T-cell (primary cell): Measurements from ENCODE around the gene SSUH2. TPM values are rescaled to one million over a fixed set of nuclear protein-coding genes. Genes with fewer than 3 reads are reported as not detected.

Experiments used
- ATAC-seq, 4 experiments: fragments of 200-7000 bp in 3 of 4; fragments of 150-1000 bp in 1 of 4; cut with Tn5 transposase; replicated peaks in 1 of 4; 1 replicate in 3 of 4; 2 replicates in 1 of 4; pipeline ENCODE4 v1.10.0; 2021; ENCODE audit warnings: moderate library complexity in 3 of 4, mild to moderate bottlenecking in 2 of 4, moderate number of reproducible peaks in 1 of 4
- CTCF ChIA-PET, 2 donors: fragments of 300-600 bp; sonication (Branson Sonifier 250); formaldehyde crosslinking; loops; one replicate each; lab custom pipeline; 2022; ENCODE audit warnings: antibody characterized with exemption in 2 of 2; lab: Charles Lee
- POLR2A ChIA-PET, 2 donors: fragments of 300-600 bp; sonication (Branson Sonifier 250); formaldehyde crosslinking; loops; one replicate each; lab custom pipeline; 2022; ENCODE audit warnings: antibody characterized with exemption in 2 of 2; lab: Charles Lee
- DNase-seq, 35 experiments: peaks; one replicate each; pipeline versions ENCODE4 v3.0.0 to v3.0.0-alpha.2; 2013 to 2023
- H3K27ac ChIP-seq: one replicate; pipeline ENCODE4 v1.5.1; 2013; ENCODE audit warnings: low read length
- H3K27me3 ChIP-seq, 2 experiments: replicated peaks in 1 of 2; 1 replicate in 1 of 2; 2 replicates in 1 of 2; pipeline versions ENCODE4 v1.6.1 to v1.7.0; 2013; ENCODE audit warnings: low read length in 1 of 2, mixed read lengths in 1 of 2; ENCODE audit not compliant: control insufficient read depth in 2 of 2, insufficient read depth in 2 of 2; ENCODE audit errors: extremely low read depth in 1 of 2
- H3K36me3 ChIP-seq, 2 donors: 1 replicate in 1 of 2; 2 replicates in 1 of 2; pipeline versions ENCODE4 v1.6.1 to v1.7.0; 2013; ENCODE audit warnings: low read length in 1 of 2; ENCODE audit not compliant: control insufficient read depth in 2 of 2, insufficient read depth in 1 of 2; ENCODE audit errors: extremely low read depth in 1 of 2
- H3K4me1 ChIP-seq, 2 experiments: 1 replicate in 1 of 2; 2 replicates in 1 of 2; pipeline versions ENCODE4 v1.6.1 to v1.7.0; 2013; ENCODE audit warnings: low read length in 2 of 2, mixed read lengths in 1 of 2; ENCODE audit not compliant: insufficient read depth in 2 of 2, control insufficient read depth in 1 of 2; ENCODE audit errors: extremely low read depth in 1 of 2
- H3K4me3 ChIP-seq, 2 donors: 1 replicate in 1 of 2; 2 replicates in 1 of 2; pipeline versions ENCODE4 v1.5.1 to v1.7.0; 2013; ENCODE audit warnings: mild to moderate bottlenecking in 2 of 2, low read length in 1 of 2, moderate library complexity in 1 of 2; ENCODE audit not compliant: control insufficient read depth in 1 of 2; ENCODE audit errors: extremely low read depth in 1 of 2
- H3K9me3 ChIP-seq: 2 replicates; pipeline ENCODE4 v1.7.0; 2013
- H3K27ac Mint-ChIP-seq, 2 donors: one replicate each; pipeline ENCODE4 v1.8.0; 2020 to 2021; ENCODE audit warnings: mild to moderate bottlenecking in 2 of 2, mixed read lengths in 2 of 2
- H3K27me3 Mint-ChIP-seq, 2 donors: one replicate each; pipeline ENCODE4 v1.8.0; 2021 to 2022; ENCODE audit warnings: mixed read lengths in 2 of 2
- H3K36me3 Mint-ChIP-seq: one replicate; pipeline ENCODE4 v1.8.0; 2021; ENCODE audit warnings: mixed read lengths
- H3K4me1 Mint-ChIP-seq, 3 donors: one replicate each; pipeline ENCODE4 v1.8.0; 2020 to 2022; ENCODE audit warnings: mixed read lengths in 3 of 3, mild to moderate bottlenecking in 1 of 3
- H3K4me3 Mint-ChIP-seq, 3 donors: one replicate each; pipeline ENCODE4 v1.8.0; 2020 to 2022; ENCODE audit warnings: mild to moderate bottlenecking in 3 of 3, mixed read lengths in 3 of 3, moderate library complexity in 3 of 3
- H3K9me3 Mint-ChIP-seq, 3 donors: one replicate each; pipeline ENCODE4 v1.8.0; 2020 to 2022; ENCODE audit warnings: mixed read lengths in 3 of 3
- WGBS: methylation state at CpG from one replicate; pipeline ENCODE4 v1.1.5; 2013; ENCODE audit warnings: missing lambda C conversion rate; ENCODE audit not compliant: insufficient coverage; 5-methylcytosine and 5-hydroxymethylcytosine counted together
- total RNA-seq, 35 experiments: library from RNA in 6 of 35; stranded (reverse) in 6 of 35; fragments of 120-200 nt in 1 of 35; gene quantifications; one replicate each; pipeline versions ENCODE4 v1.2.1 to v1.2.4 and lab custom pipeline; 2013 to 2026

SSUH2 gene
- total RNA-seq, 5 donors from 2014 or later (not counting 1 experiment from before 2014, with no cell fraction given) = 0.13 TPM; not detected in 4

DNA sequence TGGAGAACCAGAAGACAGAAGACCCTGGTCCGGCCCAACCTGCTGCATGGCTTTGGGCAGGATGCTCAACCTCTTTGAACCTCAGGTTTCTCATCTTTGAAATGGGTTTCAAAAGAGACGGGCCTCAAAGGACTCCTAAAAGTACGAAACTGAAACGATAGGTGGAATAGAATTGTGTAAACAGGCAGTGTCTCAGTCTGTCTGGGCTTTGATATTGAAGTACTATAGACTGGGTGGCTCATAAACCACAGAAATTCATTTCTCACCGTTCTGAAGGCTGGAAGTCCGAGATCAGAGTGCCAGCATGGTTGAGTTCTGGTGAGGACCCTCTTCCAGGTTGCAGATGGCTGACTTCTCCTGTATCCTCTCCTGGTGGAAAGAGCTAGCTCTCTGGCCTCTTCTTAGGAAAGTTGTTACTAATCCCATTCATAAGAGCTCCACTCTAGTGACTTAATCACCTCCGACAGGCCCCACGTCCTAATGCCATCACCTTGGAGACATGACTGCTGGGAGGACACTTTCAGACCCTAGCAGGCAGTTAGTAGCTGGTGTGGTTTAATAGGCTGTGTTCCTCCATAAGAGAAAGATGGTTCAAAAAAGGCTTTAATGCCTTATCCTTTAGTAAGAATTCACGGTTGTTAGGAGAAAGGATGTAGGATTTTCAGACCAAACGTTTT is 35.7 kb downstream of the SSUH2 start:
- no peak overlapping the region for H3K27ac ChIP-seq
- Mint-ChIP-seq H3K36me3 (no peaks in the 10 kb centered on the region), H3K4me3 (no peak overlapping the region), H3K4me1 (no peaks in the 10 kb centered on the region), H3K9me3 (no peaks in the 10 kb centered on the region), H3K27ac (no peak overlapping the region), H3K27me3 (peaks cover 4 to 9% of the 10 kb centered on the region in 2 donors)
- no peaks in the 10 kb centered on the region for H3K4me1 ChIP-seq
- CTCF ChIA-PET = no interaction called here
- POLR2A ChIA-PET = no interaction called here
- DNase-seq = no peak
- H3K9me3 ChIP-seq = no peaks in the 10 kb centered on the region
- H3K36me3 ChIP-seq = no peaks in the 10 kb centered on the region
- 67% methylated on average over 4 of the region's 10 CpGs for WGBS
- ATAC-seq = no peak
- no peaks in the 10 kb centered on the region for H3K27me3 ChIP-seq
- H3K4me3 ChIP-seq = no peak overlapping the region

DNA sequence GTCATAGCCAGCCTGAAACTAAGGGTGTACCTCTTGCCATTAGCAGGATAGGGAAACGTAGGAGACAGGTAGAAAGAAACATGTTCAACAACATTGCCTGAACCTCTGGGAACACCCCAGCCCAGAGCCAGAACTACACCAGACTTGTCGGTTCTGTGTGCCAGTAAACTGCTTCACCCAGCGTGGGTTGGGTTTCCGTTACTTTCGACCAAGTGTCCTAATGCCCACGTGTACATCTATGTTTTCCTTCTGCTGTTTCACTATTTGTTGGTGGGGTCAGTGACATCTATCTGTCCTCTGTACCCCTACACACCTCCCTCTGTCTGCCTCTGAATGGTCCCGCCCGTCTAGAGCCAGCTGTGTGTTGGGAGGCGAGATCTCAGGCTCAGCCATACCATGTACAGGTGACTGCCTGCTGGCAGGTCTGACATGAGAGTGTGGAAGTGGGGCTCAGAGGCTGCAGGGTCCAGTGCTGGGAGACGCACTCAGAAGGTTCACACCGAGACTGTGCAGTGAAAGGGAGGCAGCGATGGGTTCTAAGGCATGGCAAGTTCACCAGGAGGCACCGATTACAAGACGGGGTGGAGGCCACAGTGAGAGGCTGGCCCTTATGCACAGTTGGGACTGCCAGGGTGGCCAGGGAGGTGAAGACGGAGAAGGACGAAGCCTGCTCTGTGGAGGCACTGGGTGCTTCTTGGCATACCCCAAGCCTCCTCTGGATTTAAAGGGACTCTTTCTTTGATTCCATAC is 36.4 kb downstream of the SSUH2 start:
- Mint-ChIP-seq H3K36me3 (no peaks in the 10 kb centered on the region), H3K9me3 (no peaks in the 10 kb centered on the region), H3K27me3 (peaks cover 4 to 9% of the 10 kb centered on the region in 2 donors), H3K27ac (no peak overlapping the region), H3K4me1 (no peaks in the 10 kb centered on the region), H3K4me3 (no peak overlapping the region)
- ATAC-seq (no peak), DNase-seq (no peak)
- no peak overlapping the region for H3K4me3 ChIP-seq
- H3K27me3 ChIP-seq = no peaks in the 10 kb centered on the region
- no peaks in the 10 kb centered on the region for H3K36me3 ChIP-seq
- H3K9me3 ChIP-seq = no peaks in the 10 kb centered on the region
- POLR2A ChIA-PET = no interaction called here
- H3K4me1 ChIP-seq = no peaks in the 10 kb centered on the region
- CTCF ChIA-PET = no interaction called here
- no peak overlapping the region for H3K27ac ChIP-seq
- WGBS = 80% methylated on average over 9 of the region's 16 CpGs

DNA sequence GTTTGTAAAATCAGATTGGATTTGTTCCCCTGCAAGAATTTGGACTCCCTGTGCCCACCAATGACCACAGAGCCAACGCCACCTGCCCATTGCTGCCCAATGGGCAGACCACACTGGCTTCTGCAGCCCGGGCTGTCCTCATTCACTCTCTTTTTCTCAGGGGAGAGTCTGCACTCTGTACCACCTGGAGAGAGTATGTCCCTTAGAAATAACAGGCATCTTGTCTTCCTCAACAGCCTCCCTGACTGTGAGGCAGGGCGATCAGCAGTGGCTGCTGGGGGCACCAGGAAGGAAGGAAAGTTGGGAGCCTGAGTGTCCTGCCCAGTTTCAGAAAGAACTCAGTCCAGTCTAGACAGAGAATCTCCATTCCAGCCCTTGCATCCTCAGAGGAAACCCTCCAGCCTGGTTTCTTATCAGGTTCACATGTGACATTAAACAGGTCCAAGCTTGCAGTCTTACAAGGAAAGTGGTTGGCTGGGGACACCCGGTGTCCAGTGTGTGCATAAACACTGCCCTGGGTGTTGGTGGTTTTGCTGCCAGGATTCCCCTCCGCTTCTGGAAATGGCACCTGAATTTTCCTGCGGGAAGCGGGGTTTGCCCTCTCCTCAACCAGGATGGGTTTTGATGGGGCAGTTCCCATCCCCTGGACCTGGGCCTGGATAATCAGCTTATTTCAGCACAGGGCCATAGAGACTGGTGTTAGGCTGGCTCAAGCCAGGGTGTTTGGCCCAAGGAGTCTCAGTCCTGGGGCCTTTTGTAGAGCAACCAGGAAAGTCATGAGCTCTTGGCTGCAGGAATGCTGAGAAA is 37.2 kb downstream of the SSUH2 start:
- Histone ChIP-seq H3K27me3 (no peaks in the 10 kb centered on the region), H3K27ac (no peak overlapping the region), H3K4me3 (no peak overlapping the region), H3K4me1 (no peaks in the 10 kb centered on the region), H3K9me3 (no peaks in the 10 kb centered on the region), H3K36me3 (no peaks in the 10 kb centered on the region)
- Mint-ChIP-seq H3K4me1 (no peaks in the 10 kb centered on the region), H3K27me3 (peaks cover 4 to 9% of the 10 kb centered on the region in 2 donors), H3K27ac (no peak overlapping the region), H3K9me3 (no peaks in the 10 kb centered on the region), H3K36me3 (no peaks in the 10 kb centered on the region), H3K4me3 (no peak overlapping the region)
- no peak for DNase-seq
- POLR2A ChIA-PET = no interaction called here
- WGBS = 81% methylated on average over 4 of the region's 7 CpGs
- ATAC-seq = no peak
- CTCF ChIA-PET = no interaction called here

DNA sequence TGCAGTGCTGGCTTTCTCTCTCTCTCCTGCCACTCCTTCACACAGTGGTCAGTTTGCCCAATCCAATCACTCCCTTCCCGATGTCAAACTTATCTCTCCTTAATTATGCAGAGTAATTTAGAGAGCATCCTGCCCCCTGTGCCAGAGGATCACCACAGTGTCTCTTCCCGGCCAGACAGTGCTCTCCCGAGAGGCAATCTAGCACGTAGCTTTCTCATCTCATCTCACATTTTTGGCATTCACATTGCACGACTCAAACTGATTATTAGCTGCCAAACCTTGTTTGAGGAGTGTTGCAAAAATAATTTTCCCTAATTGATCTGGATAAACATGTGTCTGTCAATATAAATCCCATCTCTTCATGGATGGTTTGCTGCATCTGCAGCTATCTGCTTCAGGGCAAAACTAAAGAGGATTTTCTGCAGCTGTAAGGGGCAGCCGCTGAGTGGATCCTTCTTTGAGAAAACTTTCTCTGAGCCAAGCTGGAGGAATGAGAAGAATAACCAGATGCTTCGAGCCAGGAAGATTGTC is 37.8 kb downstream of the SSUH2 start:
- Mint-ChIP-seq H3K9me3 (no peaks in the 10 kb centered on the region), H3K36me3 (no peaks in the 10 kb centered on the region), H3K4me3 (no peak overlapping the region), H3K27me3 (peaks cover 4 to 9% of the 10 kb centered on the region in 2 donors), H3K4me1 (no peaks in the 10 kb centered on the region), H3K27ac (no peak overlapping the region)
- no peaks in the 10 kb centered on the region for H3K27me3 ChIP-seq
- 65% methylated on average over 3 of the region's 7 CpGs for WGBS
- POLR2A ChIA-PET = no interaction called here
- no peaks in the 10 kb centered on the region for H3K4me1 ChIP-seq
- no peaks in the 10 kb centered on the region for H3K9me3 ChIP-seq
- no peaks in the 10 kb centered on the region for H3K36me3 ChIP-seq
- no peak for DNase-seq
- H3K4me3 ChIP-seq = no peak overlapping the region
- no peak for ATAC-seq
- no peak overlapping the region for H3K27ac ChIP-seq
- CTCF ChIA-PET = no interaction called here

DNA sequence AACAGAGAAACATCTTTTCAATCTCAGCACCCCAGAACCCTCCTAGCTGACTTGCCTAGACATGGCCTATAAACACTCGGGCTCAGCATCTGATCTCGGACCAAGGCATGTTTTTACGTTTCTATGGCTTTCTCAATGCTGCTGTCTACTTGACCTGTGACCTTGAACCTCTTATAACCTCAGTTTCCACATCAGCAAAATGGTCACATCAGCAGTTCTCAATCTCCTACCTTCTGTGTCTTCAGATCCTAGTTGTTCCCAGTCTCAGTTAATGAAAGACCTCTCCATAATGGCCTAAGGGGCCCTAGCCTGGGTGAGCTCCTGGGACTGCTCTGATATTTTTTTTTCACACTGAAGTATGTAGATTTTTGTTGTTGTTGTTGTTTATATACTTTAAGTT is 39.6 kb downstream of the SSUH2 start:
- DNase-seq (no peak), ATAC-seq (no peak)
- ChIA-PET CTCF (no interaction called here), POLR2A (no interaction called here)
- Histone ChIP-seq H3K4me3 (no peak overlapping the region), H3K4me1 (no peaks in the 10 kb centered on the region), H3K27ac (no peak overlapping the region), H3K27me3 (no peaks in the 10 kb centered on the region), H3K9me3 (no peaks in the 10 kb centered on the region), H3K36me3 (no peaks in the 10 kb centered on the region)
- H3K36me3 Mint-ChIP-seq = no peaks in the 10 kb centered on the region
- H3K27me3 Mint-ChIP-seq = peaks cover 4 to 9% of the 10 kb centered on the region in 2 donors
- WGBS = 77% methylated on average over 3 of the region's 3 CpGs
- H3K27ac Mint-ChIP-seq = no peak overlapping the region
- no peaks in the 10 kb centered on the region for H3K4me1 Mint-ChIP-seq
- H3K9me3 Mint-ChIP-seq = no peaks in the 10 kb centered on the region
- no peak overlapping the region for H3K4me3 Mint-ChIP-seq

DNA sequence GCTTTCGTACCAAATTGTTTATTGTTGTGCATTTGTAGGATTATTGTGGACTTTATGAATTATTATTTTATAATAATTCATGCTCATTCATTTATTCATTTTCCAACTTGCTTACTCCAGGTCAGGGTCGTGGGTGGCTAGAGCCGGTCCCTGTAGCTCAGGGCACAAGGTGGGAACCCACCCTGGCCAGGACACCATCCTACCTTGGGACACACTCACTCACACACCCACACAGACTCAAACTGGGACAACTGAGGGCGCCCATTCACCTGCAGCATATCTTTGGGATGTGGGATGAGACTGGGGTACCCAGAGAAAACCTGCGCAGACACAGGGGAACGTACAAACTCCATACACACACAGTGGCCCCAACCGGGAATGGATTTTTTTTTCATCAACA is 40.6 kb downstream of the SSUH2 start:
- Mint-ChIP-seq H3K27ac (no peak overlapping the region), H3K27me3 (peaks cover 4 to 9% of the 10 kb centered on the region in 2 donors), H3K9me3 (no peaks in the 10 kb centered on the region), H3K4me1 (no peaks in the 10 kb centered on the region), H3K36me3 (no peaks in the 10 kb centered on the region), H3K4me3 (no peak overlapping the region)
- 70% methylated on average over 2 of the region's 7 CpGs for WGBS
- Histone ChIP-seq H3K4me3 (no peak overlapping the region), H3K4me1 (no peaks in the 10 kb centered on the region), H3K9me3 (no peaks in the 10 kb centered on the region), H3K27ac (no peak overlapping the region), H3K27me3 (no peaks in the 10 kb centered on the region), H3K36me3 (no peaks in the 10 kb centered on the region)
- no peak for DNase-seq
- ChIA-PET CTCF (no interaction called here), POLR2A (no interaction called here)
- no peak for ATAC-seq
